ENCODE results near the gene CYB5RL.
"Not testable (repeated sequence)": the region's sequence is repeated elsewhere in the genome, so short reads cannot be mapped to it uniquely, and the experiment has no call there.

CYB5RL gene

DNA sequence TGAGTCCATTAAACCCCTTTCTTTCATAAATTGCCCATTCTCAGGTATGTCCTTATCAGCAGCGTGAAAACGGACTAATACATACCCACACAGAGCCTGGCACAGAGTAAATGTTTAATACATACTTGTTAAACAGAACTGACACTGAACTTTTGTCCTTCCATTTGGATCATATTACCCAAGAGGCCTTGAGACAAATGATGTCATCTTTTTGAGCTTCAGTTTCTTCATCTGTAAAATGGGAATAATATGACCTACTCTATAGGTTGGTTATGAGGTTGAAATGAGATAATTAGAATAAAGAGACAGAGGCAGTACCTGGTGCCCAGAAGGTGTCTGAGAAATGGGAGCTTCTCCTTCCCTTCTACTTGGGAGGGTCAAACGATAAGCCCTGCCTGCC is 13.8 kb downstream of the CYB5RL start:
- no peak for DNase-seq

DNA sequence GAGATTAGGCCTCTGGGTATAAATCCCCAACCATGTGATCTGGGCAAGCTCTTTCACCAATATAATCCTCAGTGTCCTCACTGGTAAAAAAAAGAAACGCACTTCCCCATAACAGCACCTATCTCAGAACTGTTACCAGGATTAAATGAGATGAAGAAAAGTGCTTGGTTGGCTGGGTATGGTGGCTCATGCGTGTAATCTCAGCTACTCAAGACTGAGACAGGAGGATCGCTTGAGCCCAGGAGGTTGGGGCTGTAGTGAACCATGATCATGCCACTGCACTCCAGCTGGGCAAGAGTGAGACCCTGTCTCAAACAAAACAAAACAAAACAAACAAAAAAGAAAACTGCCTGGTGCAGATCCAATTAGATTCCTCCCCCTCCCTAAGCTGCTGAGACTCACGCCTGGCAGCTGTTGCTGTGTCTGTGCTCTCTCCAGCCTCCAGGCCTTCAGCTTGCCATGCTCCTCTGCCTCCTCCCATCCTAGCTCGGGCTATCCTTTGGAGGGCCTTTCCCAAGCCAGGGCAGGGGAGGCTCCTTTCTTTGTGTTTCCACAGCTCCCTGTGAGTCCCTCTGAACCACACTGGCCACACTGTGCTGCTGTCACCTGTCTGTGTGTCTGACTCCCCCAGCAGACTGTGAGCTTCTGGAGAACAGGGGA is 19.0 kb downstream of the CYB5RL start:
- DNase-seq: no peak

DNA sequence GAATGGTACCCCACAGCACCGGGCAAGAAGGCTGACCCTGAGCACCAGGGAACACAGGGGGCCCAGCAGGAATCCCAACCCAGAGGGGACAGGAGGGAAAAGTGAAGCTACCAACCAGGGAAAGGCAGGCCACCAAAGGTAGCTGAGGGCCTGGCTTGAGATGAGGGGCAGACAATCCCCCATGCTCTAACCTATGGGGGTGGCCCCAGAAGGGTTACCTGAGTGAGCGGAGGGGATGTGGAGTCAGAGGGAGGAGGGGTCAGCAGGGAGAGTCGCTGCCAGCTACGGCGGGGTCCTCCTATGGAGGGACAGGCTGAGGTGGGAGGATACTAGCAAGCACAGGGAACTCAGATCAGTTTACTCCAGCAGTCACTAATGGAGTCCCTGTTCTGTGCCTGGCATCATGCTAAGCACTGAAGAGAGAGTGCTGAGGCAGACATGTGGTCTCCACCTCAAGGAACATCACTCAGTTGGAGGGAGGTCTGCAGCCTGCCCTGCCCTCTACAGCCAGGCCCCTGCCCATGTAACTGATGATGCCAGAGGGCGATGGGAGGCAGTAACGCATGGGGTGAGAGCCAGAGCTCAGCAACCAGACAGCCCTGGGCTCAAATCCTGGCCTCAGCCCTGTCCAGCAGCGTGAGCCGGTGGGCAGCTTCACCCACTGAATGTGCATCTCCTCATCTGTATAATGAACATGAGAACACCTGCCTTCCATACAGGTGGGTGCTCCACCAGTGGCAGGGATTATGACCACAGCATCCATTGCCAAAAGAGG is 21.3 kb downstream of the CYB5RL start:
- no peak for DNase-seq

DNA sequence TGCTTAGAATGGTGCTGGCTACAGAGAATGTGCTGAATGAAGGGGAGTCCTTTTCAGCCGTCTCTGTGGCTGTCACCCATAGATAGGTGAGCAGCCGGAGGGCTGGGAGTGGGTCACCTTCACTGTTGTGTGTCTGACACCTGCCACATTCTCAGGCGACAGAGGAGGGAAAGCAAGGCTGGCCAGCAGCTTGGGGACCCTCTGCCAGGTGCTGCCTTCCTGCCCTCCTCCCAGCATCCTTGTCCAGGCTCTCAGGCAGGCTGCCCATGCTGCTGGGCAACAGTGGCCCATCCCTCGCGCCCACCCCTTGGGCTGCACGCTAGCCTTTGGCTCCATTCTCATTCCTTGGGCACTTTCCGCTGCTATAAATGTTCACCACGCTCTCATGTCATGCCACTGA is 22.1 kb downstream of the CYB5RL start:
- no peak for DNase-seq

DNA sequence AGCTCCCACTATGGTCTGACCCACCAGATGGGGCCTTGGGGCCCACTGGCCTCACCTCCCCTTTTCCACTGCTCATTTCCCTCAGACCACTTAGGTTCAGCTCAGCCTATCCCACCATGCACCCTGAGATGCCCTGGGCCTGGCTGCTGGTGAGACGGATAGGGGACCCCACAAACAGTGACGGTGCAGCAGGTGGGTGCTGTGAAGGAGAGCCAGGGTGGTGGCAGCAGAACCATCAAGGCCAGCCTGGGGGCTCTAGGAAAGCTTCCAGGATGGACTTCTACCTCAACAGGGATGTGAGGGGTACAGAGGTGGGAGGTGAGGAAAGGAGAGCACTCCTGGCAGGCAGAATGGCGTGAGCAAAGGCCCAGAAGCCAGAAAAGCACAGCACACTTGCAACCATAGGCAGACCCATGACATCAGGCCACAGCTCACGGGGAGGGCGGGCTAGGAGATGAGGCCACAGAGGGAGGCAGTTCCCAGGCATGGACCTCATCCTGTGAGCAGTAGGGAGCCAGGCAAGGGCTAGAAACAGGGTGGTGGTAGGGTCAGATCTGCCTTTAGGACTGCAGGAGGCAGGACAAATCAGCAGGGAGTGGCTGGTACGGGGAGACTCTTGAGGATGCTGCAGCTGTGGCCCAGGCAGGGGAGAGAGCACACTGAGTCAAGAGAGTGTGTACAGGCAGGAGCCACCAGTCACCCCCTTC is 23.1 kb downstream of the CYB5RL start:
- no peak for DNase-seq

DNA sequence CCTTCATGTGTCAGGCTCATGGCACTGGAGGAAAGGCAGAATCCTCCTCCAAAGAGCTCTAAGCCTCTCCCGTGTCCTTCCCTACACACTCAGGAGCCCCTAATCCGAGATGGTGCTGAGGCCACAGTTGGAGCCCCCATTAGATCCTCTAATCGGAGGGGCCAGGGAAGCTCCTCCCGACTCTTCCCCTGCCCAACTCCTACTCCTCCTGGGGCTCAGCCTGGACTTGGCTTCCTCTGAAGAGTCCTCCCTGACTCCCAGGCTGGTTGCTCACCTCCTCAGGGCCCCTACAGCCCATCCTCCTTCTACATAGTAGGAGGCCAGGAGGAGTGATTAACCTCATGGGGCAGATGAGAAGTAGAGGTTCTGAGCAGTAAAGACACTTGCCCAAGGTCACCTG is 25.7 kb downstream of the CYB5RL start:
- no peak for DNase-seq

DNA sequence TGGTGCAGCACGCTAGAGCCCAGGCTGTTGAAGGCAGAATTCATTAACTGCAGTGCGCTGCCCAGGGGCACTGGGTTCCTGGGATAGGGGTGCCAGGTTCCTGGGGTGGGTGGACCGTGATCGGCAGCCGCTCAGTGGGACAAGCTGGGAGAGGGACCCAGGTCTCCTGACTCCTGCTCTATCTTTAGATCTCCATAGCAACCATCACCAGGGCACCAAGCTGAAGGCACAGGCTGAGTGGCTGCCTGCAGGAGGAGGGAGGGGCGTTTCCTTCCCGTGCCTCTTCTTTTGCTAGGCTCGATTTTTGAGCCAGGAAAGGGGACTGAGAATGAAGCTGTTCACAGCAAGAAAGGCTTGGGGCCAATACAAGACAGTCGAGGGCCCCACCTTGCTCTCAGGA is 26.1 kb downstream of the CYB5RL start:
- DNase-seq: no peak

DNA sequence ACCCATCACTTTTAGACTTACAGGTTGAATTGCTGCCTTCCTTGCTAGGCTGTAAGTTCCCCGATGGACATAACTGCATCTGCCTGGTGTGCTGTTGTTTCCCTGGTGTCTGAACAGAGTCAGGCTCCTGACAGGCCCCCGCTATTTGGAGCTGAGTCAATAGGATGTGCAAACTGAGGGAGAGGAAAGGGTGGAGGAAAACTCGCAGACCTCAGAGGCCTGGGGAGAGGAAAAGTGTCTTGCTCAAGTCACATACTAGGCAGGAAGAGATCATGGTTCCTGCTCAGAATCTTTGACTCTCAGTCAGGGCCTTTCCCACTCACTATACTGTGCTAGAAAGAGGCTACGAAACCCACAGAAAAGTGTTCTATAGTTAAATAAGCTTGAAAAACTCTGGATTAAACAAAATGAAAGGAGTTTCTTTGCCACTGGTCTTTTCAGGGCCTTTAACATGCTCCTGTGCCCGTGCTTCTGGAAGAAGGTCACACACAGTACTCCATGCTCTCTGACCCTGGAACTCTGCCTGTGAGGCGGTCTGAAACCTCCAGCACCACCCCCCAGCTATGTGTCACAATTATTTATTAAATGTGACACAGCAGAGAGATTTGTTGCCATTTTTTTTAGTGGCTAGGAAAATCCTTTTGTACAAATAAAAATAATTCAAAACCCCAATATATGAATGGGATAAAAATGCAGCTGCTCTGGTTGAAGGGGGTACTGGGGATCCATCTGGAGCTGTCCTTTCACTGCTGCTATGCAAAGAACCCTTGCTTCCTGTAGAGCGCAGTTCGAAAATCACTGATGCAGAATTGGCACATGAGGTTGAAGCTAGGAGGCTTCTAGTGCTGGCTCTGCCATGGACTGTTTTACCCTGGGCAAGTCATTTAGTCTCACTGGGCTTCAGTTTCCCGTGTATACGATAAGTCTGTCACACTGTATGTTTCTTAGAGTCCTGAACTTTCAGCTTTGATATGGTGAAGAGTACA is 26.9 kb downstream of the CYB5RL start:
- DNase-seq: no peak

DNA sequence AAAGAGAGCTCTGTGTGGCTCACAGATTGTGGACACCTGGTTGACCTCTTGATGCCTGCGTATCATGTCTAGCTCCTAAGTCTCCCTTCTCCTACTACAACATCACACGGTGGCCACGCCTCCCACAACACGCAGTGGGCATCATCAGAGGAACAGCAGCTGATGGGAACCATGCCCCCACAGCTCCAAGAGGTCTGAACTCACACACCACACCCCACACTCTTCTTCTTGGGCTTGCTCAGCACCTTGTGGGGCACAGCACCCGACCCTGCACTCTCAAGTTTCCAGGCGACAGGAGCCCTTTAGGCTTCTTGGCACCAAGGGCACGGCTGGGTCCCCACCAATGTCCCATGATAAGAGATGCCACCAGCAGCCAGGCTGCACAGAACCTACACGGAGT is 28.2 kb downstream of the CYB5RL start:
- DNase-seq: no peak

DNA sequence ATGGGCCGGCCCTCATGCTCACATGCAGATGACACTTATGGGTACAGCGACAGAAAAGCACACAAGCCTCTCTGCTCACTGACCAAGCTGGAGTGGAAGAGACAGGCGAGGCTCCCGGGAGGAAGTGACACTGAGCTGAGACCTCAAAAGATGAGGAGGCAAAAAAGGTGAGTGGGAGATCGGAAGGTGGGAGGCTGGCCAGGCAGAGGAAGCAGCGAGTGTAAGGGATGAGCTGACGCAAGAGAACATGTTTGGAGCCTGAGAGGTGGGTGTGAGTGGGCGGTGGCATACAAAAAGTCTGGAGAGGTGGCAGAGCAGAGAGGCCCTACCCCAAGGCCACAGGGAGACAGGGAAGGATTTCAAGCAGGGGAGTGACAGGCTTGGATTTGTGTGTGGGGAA is 28.8 kb downstream of the CYB5RL start:
- no peak for DNase-seq

DNA sequence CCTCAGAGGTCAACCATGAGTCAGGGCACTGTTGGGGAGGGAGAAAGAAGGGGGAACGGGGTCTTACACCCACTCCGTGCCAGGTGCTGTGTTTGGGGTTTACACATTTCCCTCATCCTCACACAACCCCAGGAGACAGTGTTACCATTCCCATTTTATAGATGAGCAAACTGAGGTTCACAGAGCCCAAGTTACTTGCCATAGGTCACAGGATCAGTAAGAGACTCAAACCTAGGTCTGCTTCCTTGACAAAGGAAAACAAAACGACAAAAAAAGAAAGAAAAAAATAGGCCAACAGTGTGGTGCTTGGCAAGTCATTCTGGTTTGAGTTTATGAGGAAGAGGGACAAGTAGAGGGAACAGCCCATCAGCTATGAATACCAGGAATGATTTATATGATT is 30.8 kb downstream of the CYB5RL start:
- no peak for DNase-seq

DNA sequence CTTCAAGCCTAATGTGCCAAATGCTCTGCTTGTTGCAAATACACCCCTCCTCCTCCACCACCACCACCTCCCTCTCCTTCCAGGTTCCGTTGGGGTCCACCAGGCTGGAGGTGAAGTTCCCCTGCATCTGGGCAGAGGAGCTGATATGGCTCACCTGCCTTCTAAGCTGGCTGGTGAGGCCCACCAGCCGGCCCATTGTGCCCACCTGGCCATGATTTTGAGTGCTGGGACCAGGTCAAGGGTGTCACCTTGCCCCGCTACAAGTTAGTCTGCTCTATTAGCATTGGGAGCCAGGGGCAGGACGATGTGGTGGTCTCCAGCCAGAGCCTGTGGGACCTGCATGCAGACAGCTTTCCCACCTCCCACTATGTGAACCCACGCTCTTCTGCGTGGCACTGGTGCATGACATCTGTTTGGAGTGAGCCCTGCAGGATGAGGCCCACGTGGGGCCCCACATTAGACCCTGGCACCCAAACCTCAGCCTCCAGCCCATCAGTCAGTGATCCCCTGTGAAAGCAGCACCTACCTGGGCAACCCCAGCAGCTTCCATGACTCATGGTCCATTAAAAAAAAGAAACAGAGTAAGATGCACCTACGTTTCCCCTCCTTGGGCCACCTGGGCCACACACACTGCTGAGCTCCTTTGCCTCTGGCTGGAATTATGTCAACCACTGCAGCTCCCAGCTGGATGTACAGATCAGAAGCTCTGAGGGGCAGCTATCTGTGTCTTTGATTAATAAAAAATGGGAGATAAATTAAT is 31.4 kb downstream of the CYB5RL start:
- no peak for DNase-seq

DNA sequence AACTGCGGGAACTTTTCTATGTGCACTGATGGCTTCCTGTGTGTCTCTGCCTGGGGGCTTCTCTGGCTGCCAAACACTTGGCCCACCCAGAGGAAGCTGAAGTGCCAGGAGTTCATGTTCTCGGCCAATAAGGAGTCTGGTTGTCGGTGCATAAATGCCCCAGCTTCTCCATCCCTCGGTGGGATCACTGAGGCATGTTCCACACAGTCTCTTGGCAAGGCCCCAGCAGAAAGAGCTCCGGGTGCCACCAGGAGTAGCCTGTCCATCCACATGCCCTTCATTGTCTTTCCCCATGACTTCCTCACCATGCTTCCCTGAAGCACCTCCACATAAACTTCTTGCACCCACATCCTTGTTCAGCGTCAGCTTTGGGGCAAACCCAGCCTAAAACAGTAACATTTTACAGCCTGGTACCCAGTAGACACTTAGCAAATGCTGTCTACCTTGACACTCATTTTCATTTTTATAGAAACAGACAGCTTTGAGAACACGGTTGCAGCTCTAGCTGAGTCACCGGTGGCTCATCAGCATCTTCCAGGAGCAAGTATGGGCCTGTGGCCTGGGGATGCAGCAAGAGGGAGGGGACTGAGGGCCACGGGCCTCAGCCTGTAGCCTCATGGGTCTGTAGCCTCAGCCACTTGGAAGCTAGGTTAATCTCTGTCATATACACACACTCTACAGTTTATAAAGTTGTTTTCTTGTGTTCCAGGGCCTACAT is 32.2 kb downstream of the CYB5RL start:
- no peak for DNase-seq

DNA sequence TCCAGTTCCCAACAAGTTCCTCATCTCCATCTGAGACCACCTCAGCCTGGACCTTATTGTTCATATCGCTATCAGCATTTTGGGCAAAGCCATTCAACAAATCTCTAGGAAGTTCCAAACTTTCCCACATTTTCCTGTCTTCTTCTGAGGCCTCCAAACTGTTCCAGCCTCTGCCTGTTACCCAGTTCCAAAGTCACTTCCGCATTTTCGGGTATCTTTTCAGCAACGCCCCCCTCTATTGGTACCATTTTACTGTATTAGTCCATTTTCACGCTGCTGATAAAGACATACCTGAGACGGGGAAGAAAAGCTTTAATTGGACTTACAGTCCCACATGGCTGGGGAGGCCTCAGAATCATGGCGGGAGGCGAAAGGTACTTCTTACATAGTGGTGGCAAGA is 33.5 kb downstream of the CYB5RL start:
- not testable (repeated sequence) for DNase-seq

DNA sequence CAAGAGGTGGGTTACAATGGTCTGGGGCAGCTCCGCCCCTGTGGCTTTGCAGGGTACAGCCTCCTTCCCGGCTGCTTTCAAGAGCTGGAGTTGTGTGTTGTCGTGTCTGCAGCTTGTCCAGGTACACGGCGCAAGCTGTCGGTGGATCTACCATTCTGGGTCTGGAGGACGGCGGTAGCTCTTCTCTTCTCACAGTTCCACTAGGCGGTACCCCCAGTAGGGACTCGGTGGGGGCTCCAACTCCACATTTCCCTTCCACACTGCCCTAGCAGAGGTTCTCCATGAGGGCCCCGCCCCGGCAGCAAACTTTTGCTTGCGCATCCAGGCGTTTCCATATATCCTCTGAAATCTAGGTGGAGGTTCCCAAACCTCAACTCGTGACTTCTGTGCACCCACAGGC is 34.7 kb downstream of the CYB5RL start:
- no peak for DNase-seq

DNA sequence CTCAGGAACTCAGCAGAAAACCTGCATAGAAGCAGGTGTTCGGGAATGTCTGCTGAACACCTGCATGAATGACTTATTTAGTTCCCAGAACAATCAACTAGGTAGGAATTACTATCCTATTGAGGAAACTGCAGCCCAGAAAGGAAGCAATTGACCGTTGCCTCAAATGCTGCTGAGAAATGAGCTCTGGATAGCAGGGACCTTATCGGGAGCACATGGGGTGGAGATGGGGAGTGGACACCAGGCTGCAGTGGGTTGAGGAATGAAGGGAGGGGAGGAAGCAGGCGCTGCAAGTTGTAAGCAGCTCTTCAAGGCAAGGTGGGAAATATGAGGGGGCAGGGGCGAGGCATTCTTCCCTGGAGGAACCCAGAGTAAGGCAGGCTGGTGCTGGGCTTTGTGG is 36.3 kb downstream of the CYB5RL start:
- no peak for DNase-seq

DNA sequence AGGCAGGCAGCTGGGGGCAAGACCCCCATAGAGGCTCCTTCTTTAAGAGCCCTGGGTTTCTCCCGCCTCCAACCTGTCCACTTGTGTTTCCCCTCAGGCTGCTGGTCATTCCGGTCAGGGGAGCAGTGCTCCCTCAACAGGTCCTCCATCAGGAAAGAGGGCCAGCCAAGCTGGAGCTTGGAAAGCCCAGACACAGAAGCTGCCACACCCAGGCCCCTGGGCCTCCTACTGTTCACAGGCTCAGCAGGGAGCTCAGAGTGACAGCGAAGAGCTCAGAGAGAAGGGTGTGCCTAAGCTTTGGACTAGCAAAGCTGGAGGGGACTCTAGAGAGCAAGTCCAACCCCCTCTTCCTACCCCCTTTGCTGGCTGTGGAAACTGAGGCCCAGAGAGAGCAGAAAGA is 36.8 kb downstream of the CYB5RL start:
- no peak for DNase-seq

DNA sequence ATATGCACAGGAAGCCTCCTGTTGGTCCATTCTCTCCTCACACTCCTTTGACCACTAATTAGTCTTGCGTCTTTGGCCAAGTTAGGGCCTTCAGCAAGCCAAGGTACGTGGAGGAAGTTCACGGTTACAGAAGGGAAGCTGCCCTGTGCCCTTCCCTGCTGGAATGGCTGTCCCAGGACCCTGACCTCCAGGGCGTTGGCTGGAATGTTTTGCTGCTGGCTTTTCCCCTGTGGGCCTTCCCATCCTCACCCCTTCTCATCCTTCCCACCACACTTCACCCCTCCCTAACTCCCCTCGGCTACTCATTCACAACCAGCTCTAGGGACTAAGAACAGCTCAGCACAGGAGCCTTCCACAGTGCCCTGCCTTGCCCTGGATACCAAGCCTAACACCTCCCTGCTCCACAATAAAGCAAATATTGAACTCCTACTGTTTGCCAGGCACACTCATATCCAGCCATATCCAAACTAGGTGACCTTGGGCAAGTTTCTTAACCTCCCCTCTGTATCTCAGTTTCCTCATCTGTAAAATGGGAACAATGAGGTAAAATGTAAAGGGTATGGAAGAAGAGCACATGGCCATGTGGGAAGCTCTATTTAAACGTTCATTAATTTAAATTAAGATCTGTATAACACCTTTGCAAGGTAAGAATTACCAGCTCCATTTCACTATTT is 38.2 kb downstream of the CYB5RL start:
- no peak for DNase-seq

DNA sequence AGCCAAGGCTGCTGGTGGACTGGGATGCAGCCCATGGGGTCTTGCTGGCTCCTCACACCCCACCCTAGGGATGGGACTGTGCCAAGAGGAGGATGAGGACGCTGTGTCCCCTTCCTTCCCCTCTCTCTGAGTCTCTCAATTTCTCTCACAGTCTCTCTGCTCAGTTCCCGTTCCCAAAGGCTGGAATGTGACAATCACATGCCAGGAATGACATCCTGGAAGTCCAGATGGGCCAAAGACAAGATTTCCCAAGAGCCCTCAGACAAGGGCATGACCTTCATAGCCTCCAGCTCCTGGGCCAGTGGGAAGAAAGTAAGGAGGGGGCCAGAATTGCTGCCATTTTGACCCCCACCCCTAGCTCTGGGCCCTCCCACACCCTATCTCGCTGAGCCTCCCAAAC is 39.5 kb downstream of the CYB5RL start:
- no peak for DNase-seq

DNA sequence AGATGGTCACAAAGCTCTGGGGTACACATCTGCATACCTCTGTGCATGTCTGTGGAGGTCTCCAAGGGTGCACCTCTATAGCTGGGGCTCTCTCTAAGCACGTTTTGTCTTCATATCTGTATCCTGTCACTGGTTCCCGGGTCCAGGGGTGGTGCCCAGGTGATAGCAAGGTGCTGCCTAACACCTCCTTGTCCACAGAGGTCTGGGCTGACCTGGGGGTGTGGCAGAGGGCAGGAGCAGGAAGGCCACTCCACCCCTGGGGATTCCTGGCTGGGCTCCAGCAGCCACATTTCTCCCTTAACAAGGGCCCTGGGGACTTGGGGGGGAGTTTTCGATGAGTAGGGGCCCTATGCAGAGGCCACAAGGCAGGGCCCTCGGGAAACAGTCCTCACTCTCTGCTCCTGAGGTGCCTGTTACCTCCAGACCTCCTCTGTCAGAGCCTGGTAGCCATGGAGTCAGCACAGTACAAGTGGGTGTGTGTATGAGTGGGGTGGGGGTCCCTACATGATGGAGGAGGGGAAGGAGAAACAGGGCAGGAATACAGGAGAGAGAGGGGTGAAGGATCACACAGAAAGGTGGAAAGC is 40.0 kb downstream of the CYB5RL start:
- DNase-seq: no peak

Data from CD4-positive, alpha-beta T cell treated with Interferon alpha-2 for 1 hour (primary cell).